ENCODE data around the gene KLF16. TPM values are rescaled to one million over a fixed set of nuclear protein-coding genes. Genes with fewer than 3 reads are reported as not detected.
A peak's percentile ranks its signal among the peaks of the same experiment; 100 is the strongest.

The KLF16 gene
- total and polyA plus RNA-seq, 9 of the 15 experiments (the other 6 are each of a cell fraction or from before 2014, with no cell fraction given): 0.04 to 60.4 (median 6.8) TPM

- TF ChIP-seq UBTF (IDR thresholded peaks at IDR 0.05; ENCODE audit: borderline replicate concordance in 1 of 2, low read depth in 2 of 2, low read length in 2 of 2): no peak
- no peak for TF ChIP-seq PRMT5 (CRISPR knock-in tag; IDR thresholded peaks at IDR 0.05)
- TF ChIP-seq, protein P1, sequence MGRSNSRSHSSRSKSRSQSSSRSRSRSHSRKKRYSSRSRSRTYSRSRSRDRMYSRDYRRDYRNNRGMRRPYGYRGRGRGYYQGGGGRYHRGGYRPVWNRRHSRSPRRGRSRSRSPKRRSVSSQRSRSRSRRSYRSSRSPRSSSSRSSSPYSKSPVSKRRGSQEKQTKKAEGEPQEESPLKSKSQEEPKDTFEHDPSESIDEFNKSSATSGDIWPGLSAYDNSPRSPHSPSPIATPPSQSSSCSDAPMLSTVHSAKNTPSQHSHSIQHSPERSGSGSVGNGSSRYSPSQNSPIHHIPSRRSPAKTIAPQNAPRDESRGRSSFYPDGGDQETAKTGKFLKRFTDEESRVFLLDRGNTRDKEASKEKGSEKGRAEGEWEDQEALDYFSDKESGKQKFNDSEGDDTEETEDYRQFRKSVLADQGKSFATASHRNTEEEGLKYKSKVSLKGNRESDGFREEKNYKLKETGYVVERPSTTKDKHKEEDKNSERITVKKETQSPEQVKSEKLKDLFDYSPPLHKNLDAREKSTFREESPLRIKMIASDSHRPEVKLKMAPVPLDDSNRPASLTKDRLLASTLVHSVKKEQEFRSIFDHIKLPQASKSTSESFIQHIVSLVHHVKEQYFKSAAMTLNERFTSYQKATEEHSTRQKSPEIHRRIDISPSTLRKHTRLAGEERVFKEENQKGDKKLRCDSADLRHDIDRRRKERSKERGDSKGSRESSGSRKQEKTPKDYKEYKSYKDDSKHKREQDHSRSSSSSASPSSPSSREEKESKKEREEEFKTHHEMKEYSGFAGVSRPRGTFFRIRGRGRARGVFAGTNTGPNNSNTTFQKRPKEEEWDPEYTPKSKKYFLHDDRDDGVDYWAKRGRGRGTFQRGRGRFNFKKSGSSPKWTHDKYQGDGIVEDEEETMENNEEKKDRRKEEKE (IDR thresholded peaks at IDR 0.05; ENCODE audit: borderline replicate concordance in 1 of 2, control insufficient read depth in 1 of 2, low read depth in 2 of 2, low read length in 1 of 2): 0 out of 4 replicates have a peak, but pooled peaks of 1 of the 2 experiments have one; percentile 52
- TF ChIP-seq ZBTB11 (CRISPR knock-in tag; IDR thresholded peaks at IDR 0.05): no peak
- no peak for TF ChIP-seq TAF15 (IDR thresholded peaks at IDR 0.05; ENCODE audit: low read depth, low read length)
- no peak for TF ChIP-seq EZH2 (IDR thresholded peaks at IDR 0.05; ENCODE audit: borderline replicate concordance, low read depth, low read length)
- no peak for TF ChIP-seq ZFP30 (CRISPR knock-in tag; IDR thresholded peaks at IDR 0.05; ENCODE audit: borderline replicate concordance)
- TF ChIP-seq JUNB (CRISPR knock-in tag; conservative IDR thresholded peaks at IDR 0.05): no peak
- no peak for TF ChIP-seq L3MBTL2 (IDR thresholded peaks at IDR 0.05)
- TF ChIP-seq PCBP2 (IDR thresholded peaks at IDR 0.05; ENCODE audit: low read depth, low read length, poor library complexity, severe bottlenecking): no peak
- TF ChIP-seq THAP12 (CRISPR knock-in tag; IDR thresholded peaks at IDR 0.05): no peak
- no peak for TF ChIP-seq KLF10 (CRISPR knock-in tag; IDR thresholded peaks at IDR 0.05)
- no peak for TF ChIP-seq ZNF717 (CRISPR knock-in tag; IDR thresholded peaks at IDR 0.05)
- TF ChIP-seq EHMT2 (IDR thresholded peaks at IDR 0.05): no peak
- TF ChIP-seq TBP (optimal IDR thresholded peaks at IDR 0.05; ENCODE audit: low read depth, low read length): no peak
- no peak for TF ChIP-seq ZC3H11A (IDR thresholded peaks at IDR 0.05; ENCODE audit: low read depth, low read length)
These were observed 37.3 kb downstream of the KLF16 start (continued) for GRCh38 chr19:1825909-1826556.
